ENCODE results near the gene TM9SF4.

The TM9SF4 gene

GRCh38 chr20:32130352-32130751 lies 20.8 kb downstream of the TM9SF4 start:
- no peak for DNase-seq (ENCODE audit: low read depth)

- no peak for DNase-seq (ENCODE audit: low read depth)
These were observed 21.5 kb downstream of the TM9SF4 start for GRCh38 chr20:32130965-32131364.

DNA sequence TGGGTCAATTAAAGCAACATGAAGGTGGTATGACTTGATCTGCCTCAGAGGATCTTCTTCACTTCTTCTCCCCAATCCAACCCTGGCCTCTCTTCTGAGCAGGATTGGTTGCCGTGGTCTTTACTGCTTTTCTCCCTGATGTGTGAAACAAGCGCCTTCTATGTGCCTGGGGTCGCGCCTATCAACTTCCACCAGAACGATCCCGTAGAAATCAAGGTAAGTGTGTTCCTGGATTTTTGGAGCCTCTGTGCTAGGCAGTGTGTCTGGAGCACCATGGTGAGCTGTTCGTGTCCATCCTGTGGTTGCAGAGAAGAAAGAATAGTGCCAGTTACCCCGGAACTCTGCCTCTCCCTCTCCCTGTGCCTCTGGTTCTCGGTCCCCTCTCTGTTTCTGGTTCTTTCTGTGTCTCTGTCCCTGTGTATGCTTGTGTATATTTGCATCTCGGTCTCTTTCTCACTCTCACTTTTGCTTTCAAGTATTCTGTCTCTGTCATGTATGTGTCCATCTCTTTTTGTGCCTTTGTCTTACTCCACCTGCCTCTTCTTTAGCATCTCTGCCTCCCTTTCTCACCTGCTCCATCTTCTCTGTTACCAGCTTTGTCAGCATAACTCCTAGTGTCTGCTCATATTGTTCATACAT lies 23.5 kb downstream of the TM9SF4 start:
- DNase-seq (ENCODE audit: low read depth): no peak

DNA sequence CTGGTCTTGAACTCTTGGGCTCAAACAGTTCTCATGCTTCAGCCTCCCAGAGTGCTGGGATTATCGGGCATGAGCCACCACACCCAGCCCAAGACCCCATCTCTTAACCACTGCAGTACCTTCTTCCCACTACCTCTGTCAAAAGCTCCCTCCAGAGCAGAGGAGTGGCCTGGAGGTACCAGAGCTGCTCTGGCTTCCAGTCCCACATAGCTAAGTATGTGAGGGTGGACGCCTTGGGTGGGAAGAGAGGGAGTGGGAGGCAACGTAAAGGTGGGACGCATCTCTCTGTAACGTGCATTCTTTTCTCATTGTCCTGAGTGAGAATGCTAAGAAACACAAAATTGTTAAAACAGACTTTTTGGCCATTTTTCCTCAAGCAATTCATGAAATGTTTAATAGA lies 24.5 kb downstream of the TM9SF4 start:
- DNase-seq (ENCODE audit: low read depth): no peak

DNA sequence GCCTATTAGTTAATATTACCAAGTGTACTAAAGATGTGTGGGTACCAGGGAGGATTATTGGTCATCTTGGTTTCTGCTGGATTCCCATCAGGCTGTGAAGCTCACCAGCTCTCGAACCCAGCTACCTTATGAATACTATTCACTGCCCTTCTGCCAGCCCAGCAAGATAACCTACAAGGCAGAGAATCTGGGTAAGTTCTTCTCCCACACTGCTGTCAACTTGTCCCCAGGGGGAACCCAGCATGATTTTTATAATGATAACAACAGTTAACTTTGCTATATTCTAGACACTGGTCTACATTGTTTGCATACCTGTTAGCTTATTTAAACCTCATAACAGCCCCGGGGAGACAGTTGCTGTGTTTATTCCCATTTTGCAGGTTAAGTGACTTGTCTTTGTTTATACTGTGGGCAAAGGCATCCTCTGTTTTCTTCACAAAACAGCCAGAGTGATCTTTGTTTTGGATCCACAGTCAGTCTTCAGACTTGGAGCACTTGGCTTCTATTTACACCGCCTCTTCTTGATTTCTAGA lies 26.5 kb downstream of the TM9SF4 start:
- DNase-seq (ENCODE audit: low read depth): no peak

DNA sequence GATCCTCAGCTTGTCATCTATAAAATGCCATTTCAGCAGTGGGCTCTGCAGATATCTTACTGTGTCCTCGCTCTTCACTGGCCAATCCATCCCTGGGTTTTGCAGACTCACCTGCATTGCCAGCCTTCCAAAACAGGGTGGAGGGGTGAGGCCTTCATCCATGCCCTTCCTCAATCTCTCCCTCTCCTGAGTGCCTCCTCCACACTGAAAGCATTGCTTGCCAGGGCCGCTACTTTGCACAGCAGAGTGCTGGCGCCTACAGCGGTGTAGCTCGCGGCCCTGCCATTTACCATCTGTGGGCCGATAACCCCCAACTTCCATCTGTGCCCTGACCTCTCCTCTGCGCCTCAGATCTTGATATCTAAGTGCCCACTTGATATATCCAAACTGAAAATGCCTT lies 29.4 kb downstream of the TM9SF4 start:
- DNase-seq (ENCODE audit: low read depth): no peak

DNA sequence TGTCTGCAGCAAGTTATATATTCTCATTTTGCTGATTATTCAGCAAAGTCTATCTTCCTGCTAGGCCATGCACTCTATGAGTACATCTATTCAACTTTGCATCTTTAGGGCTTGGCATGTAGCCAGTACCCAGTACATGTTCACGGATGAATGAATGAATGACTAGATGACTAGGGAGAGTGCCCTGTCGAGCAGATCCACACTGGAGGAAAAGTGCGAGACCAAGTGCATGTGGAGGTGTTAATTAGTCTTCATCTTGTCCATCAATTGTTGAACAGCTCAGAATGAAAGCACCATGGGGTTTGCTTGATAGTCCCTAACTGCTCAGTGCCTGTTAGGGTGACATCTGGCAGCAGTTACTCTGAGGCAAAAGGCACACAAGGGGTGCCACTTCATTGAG lies 30.4 kb downstream of the TM9SF4 start:
- DNase-seq (ENCODE audit: low read depth): no peak

DNA sequence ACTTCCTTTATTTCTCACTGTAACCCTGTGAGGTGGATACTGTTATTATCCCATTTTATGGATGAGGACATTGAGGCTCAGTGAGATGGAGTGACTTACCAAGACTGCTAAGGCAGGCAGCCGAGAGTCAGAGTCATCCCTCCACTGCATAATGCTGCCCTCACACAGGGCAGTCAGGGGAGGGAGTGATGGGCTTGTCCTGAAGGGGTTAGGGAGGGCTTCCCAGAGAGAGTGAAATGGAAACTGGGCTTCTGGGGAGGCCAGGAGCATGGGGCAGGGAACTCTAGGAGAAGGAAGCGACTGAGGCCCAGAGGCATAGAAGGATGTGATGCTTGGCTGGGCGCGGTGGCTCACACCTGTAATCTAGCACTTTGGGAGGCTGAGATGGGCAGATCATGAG lies 31.1 kb downstream of the TM9SF4 start:
- no peak for DNase-seq (ENCODE audit: low read depth)

GRCh38 chr20:32141465-32141980 lies 32.0 kb downstream of the TM9SF4 start:
- no peak for DNase-seq (ENCODE audit: low read depth)

GRCh38 chr20:32142088-32142487 lies 32.6 kb downstream of the TM9SF4 start:
- DNase-seq (ENCODE audit: low read depth): no peak

- no peak for DNase-seq (ENCODE audit: low read depth)
These were observed 33.5 kb downstream of the TM9SF4 start for GRCh38 chr20:32142991-32143390.

DNA sequence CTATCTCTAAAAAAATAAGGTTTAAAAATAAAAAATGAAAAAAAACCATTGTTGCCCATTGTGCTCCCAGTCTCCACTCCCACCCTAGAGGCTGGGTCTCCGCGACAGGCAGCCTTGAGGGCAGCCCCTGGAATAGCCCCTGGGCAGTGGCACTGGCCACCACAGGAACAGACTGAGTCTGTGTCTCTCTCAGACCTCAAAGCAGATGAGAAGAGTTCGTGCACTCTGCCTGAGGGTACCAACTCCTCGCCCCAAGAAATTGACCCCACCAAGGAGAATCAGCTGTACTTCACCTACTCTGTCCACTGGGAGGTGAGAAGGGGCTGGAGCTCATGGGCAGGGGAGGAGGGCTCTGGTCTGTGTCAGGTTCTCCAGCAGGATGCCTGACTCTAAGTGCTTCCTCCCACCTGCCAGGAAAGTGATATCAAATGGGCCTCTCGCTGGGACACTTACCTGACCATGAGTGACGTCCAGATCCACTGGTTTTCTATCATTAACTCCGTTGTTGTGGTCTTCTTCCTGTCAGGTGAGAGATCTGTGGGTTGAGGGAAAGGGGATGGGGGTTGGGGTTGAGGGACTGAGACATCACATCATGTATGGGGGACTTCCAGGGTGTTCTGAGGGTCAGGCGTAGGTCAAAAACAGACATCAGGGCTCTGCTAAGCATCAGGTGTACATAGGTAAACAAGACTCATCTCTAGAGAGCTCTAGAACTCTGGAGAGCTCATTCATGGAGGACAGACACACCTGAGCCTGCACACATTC lies 35.6 kb downstream of the TM9SF4 start:
- no peak for DNase-seq (ENCODE audit: low read depth)

GRCh38 chr20:32149566-32150170 lies 40.2 kb downstream of the TM9SF4 start:
- DNase-seq (ENCODE audit: low read depth): no peak

GRCh38 chr20:32150291-32150848 lies 40.9 kb downstream of the TM9SF4 start:
- DNase-seq (ENCODE audit: low read depth): no peak

DNA sequence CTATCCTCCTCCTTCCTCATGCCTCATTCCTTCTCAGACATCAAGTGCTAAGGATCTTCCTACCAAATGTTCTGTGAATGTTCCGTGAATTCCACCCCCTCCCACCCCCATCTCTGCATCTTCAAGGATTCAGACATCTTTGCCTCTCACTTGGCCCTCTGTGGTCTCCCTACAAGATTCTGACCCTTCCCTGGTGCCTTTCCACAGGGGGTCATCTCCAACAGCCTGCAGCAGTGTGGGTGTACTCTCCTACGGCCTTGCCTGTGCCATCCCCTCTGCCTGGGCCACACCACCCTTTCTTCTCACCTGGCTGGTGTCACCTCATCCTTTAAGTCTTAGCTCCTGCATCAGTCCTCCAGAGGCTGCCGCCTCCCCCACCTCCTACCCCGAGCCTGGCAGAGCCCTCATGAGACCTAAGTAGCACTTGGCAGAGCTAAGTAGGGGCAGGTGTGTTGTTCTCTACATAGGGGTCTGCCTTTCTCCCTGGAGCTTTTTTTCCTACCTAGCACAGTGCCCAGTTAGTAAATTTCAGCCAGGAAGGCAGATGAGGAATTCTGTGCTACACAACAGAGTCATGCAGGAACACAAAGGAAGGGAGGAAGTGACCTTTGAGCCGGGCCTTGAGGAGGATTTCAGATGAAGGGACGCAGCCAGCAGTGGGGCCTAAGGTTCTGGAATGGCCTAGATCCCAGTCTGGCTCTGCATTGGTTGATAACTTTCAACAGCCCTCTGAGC lies 43.1 kb downstream of the TM9SF4 start:
- DNase-seq (ENCODE audit: low read depth): no peak

DNA sequence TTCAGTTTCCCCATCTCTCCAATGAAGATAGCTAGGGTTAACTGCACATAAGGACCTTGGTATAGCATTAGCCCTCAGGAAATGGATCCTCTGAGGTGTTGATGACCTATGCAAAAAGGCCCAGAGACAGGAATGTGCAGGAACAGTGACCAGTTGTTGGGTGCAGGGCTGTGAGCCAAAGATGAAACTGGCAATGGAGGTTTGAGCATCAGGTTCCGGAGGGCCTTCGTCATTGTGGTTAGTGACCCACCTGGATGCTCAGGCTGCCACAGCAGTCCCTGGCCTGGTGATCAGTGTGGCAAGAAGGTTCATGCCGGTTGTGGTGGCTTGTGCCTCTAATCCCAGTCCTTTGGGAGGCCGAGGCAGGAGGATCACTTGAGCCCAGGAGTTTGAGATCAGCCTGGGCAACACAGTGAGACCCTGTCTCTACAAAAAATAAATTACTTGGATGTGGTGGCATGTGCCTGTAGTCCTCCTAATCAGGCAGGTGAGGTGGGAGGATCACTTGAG lies 43.7 kb downstream of the TM9SF4 start:
- no peak for DNase-seq (ENCODE audit: low read depth)

- DNase-seq (ENCODE audit: low read depth): no peak
These were observed 44.3 kb downstream of the TM9SF4 start for GRCh38 chr20:32153771-32154170.

- DNase-seq (ENCODE audit: low read depth): peak; percentile 31
These were observed 45.8 kb downstream of the TM9SF4 start for GRCh38 chr20:32155017-32155981.

GRCh38 chr20:32157611-32158010 lies 48.1 kb downstream of the TM9SF4 start:
- DNase-seq (ENCODE audit: low read depth): no peak

GRCh38 chr20:32158351-32158750 lies 48.8 kb downstream of the TM9SF4 start:
- no peak for DNase-seq (ENCODE audit: low read depth)

All from non-pigmented ciliary epithelial cell (primary cell).